ENCODE measurements around the gene LRRC47.

Gene LRRC47

GRCh38 chr1:3732434-3733093 is 63.7 kb downstream of the LRRC47 start:
- DNase-seq (ENCODE audit: low spot score), result no peak

GRCh38 chr1:3731583-3732433 is 64.5 kb downstream of the LRRC47 start:
- DNase-seq (ENCODE audit: low spot score), result peak; percentile 17

- no peak for DNase-seq (ENCODE audit: low spot score)
Observed at GRCh38 chr1:3730543-3731247, 65.6 kb downstream of the LRRC47 start.

- DNase-seq (ENCODE audit: low spot score), result no peak
Observed at GRCh38 chr1:3729594-3730542, 66.4 kb downstream of the LRRC47 start.

All from cerebellar cortex (tissue), 1 donor.